Measurements from ENCODE around the gene PNPT1.

The PNPT1 gene

GRCh38 chr2:55595536-55595935, 98.1 kb downstream of the PNPT1 start:
- no peak for FAIRE-seq

- FAIRE-seq = no peak
Observed at GRCh38 chr2:55592130-55592529, 101.5 kb downstream of the PNPT1 start.

GRCh38 chr2:55590810-55591440, 102.7 kb downstream of the PNPT1 start:
- no peak for FAIRE-seq

GRCh38 chr2:55585451-55586080, 108.1 kb downstream of the PNPT1 start:
- peak; percentile 21 for FAIRE-seq

Data from colon (tissue), 2 donors.